WI38 (cell line): ENCODE data around the gene SPON1.
"Not testable (repeated sequence)": the region's sequence is repeated elsewhere in the genome, so short reads cannot be mapped to it uniquely, and the experiment has no call there.

Experiments used
- H3K4me3 ChIP-seq: 2 replicates; pipeline ENCODE4 v1.5.1; 2011; ENCODE audit warnings: low read depth, mild to moderate bottlenecking, control low read depth, low read length
- CTCF ChIP-seq: IDR thresholded peaks from 2 replicates; pipeline ENCODE4 v1.5.1; 2012; ENCODE audit warnings: low read depth, mild to moderate bottlenecking, control low read depth, low read length

Gene SPON1

GRCh38 chr11:14073849-14074476, 111.4 kb downstream of the SPON1 start:
- H3K4me3 ChIP-seq: no peak overlapping the region
- TF ChIP-seq CTCF: no peak

GRCh38 chr11:14075118-14076078, 112.9 kb downstream of the SPON1 start:
- no peak for TF ChIP-seq CTCF
- H3K4me3 ChIP-seq: no peak overlapping the region

GRCh38 chr11:14079011-14079410, 116.5 kb downstream of the SPON1 start:
- no peak for TF ChIP-seq CTCF

GRCh38 chr11:14079797-14080196, 117.3 kb downstream of the SPON1 start:
- no peak for TF ChIP-seq CTCF
- H3K4me3 ChIP-seq: no peak overlapping the region

More at GRCh38 chr11:14079011-14079410, 116.5 kb downstream of the SPON1 start:
- H3K4me3 ChIP-seq: no peak overlapping the region

GRCh38 chr11:14081581-14082231, 119.2 kb downstream of the SPON1 start:
- no peak for TF ChIP-seq CTCF
- no peak overlapping the region for H3K4me3 ChIP-seq

GRCh38 chr11:14082338-14082737, 119.8 kb downstream of the SPON1 start:
- TF ChIP-seq CTCF: no peak
- H3K4me3 ChIP-seq: no peak overlapping the region

- not testable (repeated sequence) for H3K4me3 ChIP-seq
Observed at GRCh38 chr11:14088861-14089260, 126.3 kb downstream of the SPON1 start.
